GM19395 (cell line): ENCODE data around the gene ABLIM2.

Experiments used
- ATAC-seq: cut with Tn5 transposase; IDR thresholded peaks from one replicate; pipeline ENCODE4 v1.9.1; 2021; ENCODE audit warnings: mild to moderate bottlenecking, moderate library complexity; ENCODE audit not compliant: unreplicated experiment

The ABLIM2 gene

DNA sequence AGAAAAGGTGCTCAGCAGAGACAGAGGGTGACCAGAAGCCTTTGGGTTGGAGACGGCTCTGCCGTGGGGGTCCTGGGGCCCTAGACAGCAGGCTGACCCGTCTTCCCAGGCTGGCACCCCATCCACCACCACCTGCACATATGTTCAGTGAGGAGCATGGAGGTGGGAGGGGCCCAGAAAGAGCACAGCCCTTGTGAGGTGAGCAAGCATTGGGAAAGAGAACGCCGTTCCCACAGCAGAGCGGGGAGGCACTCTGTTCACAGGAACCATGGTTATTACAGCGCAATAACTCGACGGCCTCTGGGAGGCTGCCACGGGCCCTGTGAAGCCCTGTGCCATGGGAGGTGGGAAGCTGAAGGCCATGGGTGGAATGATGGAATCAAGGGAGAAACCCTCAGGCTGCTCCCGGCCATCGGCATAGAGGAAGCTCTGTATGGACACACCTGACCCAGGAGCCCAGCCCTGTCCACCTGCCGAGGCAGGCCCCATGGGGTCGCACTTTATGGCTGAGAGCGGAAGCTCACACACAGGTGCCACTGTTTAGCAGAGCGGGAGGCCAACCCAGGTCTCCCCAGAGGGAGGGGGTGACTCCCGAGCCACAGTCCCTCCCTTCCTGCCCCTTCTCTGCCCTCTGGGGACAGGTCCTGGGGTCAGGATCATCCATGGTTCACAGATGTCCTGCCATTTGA, 125.4 kb downstream of the ABLIM2 start:
- ATAC-seq = no peak

DNA sequence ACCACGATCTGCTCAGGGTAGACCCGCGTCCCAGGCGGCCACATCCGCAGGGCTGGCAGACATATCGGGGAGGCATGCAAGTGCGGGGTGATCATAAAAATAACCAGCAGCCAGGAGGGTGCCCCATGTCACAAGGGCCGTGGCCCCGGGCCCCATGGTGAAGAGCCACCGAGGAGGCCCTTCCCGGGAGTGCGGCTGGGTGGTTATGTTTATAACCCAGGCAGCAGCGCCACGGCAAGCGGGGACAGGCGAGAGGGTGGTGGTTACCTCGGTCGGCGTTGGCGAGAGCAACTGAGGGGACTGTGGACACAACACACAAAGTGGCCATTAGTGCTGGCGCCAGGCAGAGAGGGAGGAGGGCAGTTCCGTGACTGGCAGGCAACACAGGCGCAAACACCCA, 126.2 kb downstream of the ABLIM2 start:
- no peak for ATAC-seq

DNA sequence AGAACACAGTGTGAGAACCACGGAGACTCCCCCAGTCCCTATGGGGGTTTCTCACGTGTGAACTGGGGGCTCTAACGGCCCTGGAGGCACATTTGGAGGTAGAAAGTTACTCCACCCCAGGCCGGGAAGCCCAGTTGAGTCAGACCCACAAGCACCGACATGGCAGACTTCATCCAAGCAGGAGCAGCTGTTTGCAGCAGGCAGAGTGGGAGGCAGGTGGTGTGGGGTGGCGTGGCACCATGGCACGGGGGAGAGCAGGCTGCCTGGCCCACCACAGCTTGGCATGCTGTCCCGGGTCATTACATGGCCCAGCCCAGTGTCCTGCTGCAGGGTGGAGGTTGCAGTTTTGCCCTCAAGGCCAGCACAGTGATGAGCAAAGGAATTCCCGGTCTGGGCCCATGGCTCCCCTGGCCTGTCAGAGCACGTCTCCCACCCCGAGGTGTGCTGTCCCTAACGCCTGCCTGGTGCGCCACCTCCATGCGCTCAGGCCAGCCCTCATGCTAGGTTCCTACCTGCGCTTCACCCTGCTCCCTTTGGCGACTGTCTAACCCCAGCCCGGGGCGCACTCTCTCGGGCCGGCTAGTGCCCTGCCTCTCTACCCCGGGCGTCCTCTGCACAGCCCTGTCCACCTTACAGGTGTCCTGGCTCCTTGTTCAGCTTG, 128.4 kb downstream of the ABLIM2 start:
- no peak for ATAC-seq

DNA sequence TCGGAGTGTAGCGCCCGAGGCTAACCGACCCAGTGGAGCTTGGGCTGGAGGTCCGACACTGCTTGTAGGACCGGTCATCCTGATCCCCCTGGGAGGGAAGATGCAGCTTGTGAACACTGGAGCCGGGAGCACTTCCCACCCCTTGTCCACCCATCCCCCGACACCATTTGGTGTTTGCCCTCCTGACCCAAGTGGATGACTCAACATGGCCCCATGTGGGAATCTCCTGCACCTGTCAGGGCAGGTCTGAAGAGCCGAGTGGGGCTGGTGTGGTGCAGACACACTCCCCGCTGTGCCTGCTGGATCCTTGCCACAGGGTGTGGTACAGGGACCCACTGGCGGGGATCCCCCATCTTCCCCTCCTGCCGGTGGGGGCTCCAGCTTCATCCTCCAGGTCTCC, 128.9 kb downstream of the ABLIM2 start:
- ATAC-seq = no peak

DNA sequence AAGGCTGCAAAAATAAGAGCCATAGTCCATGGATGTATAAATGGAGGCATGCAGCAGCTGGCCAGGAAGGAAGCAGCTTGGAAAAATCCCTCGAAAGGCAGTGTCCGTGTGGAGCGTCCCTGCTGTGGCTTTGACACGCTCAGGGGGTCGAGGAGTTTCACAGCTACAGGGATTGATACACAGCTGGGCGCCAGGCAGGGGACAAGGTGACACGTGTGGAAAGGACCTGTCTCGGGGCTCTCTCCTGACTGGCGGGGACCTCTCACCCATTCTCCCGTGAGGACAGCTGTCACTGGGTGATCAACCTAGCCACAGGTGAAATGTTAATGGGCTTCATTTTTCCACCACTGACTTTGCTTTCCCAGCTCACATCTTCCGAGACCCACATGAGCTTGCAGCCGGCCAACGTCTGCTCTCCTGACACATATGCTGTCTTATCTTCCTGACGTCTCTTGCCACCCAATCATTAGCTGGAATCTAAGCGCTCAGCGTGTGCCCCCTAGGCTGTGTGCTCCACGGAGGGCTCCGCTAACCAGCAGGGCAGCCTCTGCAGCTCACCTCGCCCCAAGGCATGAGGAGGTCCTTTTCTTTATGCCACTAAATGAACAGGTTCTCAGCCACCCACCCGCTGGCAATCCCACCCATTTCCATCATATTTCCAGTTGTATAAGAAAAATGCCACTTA, 129.6 kb downstream of the ABLIM2 start:
- ATAC-seq = no peak

DNA sequence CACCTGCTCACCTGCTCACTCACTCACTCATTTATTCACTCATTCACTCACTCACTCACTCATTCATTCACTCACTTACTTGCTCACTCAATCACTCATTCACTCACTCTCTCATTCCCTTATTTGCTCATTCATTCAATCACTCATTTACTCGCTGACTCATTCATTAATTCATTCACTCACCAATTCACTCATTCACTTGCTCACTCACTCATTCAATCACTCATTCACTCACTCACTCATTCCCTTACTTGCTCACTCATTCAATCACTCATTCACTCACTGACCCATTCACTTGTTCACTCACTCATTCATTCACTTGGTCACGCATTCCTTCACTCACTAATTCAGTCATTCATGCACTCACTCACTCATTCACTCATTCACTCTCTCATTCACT, 130.2 kb downstream of the ABLIM2 start:
- no peak for ATAC-seq

DNA sequence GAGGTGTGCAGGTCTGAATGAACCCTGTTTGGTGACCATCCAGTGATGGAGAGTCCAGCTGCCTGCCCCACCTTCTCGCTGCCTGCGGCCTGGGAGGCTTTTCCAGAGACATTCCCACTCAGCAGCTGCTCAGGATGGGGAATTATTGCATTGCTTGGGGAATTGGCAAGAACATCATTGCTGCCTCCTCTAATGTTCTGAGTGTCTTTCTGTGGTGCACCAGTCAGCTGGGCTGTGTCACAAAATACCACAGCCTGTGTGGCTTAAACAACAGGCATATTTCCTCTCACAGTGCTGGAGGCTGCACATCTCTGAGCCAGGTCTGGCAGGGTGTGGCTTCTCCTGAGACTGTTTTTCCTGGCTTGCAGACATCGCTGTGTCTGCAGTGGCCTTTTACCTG, 132.2 kb downstream of the ABLIM2 start:
- no peak for ATAC-seq

DNA sequence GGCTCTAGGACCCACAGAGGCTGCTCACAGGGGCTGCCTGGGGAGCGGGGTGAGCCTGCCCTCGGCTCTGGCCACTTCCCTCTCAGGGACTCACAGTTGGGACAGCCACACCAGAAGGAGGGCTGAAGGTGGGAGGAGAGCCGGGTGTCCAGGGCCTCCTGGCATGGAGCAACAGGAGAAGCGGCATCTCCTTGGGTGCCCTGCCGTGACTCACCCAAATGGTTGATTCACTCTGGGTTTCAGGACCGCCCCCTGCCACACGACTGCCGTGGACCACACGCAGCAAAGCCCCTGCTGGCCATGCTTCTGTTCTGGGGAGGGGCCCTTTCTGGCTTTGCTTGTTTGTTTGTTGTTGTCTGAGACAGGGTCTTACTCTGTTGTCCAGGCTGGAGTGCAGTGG, 132.9 kb downstream of the ABLIM2 start:
- no peak for ATAC-seq

DNA sequence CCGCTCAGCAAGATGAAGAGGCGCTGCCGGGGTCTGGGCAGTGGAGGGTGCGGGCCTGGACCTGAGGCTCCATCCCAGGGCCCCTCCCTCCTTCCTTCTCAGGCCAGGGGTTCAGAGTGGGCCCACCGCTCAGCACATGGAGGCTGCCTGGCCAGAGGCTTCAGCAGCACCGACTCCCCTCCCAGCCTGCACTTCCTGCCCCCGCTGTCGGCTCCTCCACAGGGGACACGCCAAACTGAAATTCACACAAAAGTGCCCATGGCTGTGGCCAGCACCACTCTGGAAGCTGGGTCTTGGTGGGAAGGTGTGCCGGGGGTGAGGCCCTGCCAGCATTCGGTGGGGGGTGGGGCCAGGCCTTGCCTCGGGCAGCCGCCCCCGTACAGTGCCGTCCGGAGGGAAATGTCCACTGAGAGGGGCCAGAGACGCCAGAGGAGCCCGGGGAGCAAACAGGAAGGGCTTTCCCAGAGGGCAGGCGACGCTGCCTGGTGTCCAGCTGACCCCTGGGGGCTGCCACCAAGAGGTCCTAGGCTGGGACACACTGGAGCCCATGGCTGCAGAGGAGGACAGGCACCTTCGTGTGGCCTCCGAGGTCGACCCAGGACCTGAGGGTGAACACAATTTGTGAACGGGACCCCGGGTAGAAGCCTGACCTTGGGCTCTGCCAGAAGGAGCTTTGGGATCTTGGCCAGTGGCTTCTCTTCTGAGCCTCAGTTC, 134.4 kb downstream of the ABLIM2 start:
- no peak for ATAC-seq

DNA sequence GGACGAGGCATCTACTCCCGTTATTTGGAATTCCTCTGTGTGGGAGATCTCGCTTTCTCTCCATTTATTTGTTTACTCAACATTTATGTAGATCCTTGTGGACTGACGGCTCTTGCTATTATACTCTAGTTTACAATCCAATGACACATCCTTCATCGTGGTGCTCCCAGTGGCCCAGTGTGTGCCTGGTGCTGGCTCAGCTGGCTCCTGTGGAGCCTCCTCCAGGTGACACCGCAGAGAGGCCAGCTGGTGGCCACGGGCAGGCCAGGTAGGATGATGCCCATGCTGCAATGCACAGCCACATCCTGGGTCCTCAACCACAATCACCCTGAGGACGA, 134.9 kb downstream of the ABLIM2 start:
- ATAC-seq = no peak

DNA sequence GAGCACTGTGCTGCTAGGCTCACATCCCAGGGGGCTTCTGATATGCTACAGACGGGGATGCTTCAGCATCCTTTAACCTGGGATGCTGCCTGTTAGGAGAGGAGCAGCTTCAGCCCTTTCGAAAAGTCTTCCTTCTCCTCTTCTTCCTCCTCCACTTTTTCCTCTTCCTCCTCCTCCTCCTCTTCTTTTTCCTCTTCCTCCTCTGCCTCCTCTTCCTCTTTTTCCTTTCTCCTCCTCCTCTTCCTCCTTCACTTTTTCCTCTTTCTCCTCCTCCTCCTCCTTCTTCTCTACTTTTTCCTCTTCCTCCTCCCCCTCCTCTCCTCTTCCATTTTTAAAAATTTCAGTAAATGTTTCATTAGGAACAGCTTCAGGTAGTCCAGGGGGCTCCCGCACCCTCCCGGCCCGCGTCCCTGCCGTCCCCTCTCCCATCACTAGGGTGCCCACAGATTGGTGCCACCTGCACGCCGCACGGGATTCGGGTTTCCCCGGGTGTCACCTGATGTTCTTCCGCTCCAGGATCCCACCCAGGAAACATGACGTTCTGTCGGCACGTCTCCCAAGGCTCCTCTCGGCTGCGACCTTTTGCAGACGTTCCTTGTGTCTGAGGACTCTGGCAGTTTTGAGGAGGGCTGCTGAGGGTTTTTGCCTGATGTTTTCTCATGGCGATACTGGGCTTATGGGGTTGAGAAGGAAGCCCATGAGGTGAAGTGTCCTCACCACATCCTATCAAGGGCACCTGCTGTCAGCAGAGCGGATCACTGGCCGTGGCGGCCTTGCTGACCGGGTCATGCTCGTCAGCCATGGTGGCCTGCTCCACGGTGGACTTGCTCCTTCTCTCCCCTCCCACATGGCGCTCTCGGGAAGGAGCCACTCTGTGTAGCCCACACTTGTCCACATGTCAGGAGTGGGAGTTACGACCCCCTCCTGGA, 135.6 kb downstream of the ABLIM2 start:
- ATAC-seq = no peak

DNA sequence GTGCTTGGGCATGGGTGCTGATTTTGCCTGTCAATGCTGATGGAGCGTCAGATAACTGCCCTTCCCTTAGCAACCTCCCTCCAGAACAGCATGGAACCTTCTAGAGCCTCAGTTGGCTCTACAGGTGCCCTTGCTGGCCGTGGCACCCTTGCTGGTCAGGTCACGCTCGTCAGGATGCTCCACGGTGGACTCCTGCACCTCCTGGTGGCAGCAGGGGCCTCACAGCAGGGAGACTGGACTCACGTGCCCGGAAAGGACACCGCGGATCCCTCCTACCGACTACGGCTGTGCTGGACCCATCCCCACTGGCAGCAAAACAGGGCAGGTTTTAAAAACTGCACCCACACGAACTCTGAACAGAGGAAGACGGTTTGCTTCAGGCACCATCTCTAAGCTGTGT, 136.8 kb downstream of the ABLIM2 start:
- no peak for ATAC-seq

DNA sequence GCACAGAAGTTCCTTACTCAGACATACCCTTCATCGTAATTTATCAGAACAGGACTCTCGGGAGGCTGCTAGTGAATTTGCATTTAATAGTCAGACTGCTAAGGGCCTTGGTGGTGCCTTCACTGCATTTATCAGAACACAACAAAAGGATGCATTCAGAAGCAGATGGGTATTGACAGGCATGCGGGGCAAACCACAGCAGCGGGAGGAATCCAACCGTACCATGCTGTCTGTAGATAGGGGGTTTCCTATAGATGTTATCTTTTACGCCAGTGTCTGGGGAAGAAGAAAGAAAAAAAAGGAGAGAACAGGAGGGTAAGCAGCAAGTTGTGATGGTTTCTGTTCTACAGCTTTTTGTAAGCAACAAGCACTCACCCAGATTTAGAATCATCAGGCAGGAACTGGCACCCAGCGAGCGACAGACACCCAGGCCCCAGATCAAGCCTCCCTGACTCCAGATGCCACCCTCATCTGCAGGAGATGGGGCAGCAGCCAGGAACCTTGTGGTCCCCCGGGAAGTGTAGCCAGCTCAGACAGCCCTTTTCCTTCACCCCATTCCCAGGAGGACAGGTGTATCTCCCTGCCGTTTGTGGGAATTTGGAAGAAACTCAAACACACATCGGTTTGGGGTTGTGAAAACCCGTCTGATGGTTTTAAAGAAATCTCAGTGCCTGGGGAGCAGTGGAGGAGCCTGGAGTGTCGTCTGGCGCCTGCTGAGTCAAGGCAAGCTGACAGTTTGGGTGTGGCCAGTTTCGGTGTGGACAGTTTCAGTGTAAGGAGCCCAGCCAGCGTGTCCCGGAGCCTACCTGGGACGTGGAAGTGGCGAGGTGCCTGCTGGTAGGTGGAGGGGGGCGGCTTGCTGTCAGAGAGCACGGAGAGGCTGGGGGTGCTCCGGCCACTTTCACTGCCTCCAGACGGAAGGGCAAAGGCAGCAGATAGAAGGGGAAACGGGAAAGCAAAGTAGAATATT, 138.9 kb downstream of the ABLIM2 start:
- no peak for ATAC-seq

DNA sequence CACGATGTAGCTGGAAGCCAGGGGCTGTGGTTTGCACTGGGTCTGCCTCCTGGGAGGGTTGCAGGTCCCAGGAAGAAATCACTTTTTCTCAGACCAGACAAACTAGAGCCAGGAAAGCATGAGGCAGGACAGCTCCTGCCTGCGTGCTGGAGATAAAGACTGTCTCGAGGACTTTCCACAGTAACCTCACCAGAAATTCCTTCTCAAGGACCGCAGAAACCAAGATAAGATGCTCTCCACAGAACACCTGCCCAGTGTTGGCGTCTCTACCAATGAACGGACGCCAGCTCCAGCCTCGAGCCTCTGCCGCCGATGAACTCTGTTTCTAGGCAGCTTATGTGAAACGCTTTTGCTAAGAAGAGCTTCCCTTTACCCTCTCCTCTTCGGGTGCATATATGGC, 142.1 kb downstream of the ABLIM2 start:
- ATAC-seq = no peak

DNA sequence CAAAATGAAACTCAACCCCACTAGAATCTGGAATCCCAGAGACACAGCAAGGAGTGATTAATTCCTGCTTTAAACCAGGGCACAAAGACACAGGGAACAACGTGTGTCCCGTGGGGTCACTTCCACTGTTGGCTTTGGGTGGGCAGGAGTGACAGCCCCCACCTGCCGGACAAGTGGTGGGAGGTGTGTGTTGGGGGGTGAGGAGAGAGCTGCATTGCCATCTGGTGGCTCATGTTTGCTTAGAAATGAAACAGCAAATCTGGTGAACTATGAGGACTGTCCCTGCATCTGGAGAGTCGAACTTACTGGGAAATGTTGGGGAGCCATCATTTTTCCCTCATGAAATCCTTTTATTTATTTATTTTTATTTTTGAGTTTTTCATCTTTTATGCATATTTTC, 143.1 kb downstream of the ABLIM2 start:
- ATAC-seq = no peak

DNA sequence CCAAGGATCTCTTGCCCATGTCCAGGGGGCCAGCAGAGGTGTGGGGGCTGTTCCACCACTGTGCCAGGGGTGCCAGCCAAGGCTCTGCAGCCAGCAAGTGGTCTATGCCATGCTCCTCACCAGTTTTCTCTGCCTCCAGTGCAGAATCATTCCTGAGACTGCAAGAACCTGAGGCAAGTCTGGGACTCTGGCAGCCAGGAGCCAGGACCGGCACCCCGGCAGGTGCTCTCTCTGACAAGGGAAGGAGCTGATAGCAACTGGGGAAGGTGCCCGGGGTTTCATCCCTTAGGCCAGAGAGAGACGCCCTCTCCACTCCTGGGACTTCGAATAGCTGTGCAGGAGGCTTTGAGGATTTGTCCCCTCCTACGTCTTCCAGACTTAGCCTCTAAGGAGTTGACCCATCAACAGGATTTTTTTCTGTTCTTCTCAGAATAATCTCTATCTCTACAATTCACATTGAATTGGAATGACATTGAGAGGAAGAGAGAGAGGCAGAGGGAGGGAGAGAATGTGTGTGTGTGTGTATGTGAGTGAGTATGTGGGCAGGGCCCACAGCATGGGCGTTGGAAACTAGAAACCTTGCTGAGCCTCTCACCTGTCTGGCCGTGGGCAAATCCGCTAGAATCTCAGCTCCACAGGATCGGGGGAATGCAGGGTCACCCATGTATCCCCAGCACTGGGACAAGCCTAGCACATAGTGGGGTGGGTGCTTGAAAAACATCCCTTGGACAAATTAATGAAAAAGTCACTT, 144.5 kb downstream of the ABLIM2 start:
- no peak for ATAC-seq

DNA sequence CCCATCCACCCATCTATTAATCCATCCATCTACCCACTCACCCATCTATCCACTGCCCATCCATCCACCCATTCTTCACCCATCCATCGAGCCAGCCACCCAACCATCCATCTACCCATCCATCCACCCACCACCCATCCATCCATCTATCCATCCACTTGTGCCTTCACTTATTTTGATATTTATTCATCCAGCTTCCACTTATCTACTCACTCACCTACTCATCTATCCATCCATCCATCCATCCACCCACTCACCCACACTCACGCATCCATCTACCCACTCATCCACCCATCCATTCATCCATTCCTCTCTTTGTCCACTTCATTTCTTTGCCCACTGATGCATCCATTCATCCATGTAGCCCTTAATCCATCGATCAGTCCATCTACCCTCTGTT, 146.1 kb downstream of the ABLIM2 start:
- no peak for ATAC-seq

DNA sequence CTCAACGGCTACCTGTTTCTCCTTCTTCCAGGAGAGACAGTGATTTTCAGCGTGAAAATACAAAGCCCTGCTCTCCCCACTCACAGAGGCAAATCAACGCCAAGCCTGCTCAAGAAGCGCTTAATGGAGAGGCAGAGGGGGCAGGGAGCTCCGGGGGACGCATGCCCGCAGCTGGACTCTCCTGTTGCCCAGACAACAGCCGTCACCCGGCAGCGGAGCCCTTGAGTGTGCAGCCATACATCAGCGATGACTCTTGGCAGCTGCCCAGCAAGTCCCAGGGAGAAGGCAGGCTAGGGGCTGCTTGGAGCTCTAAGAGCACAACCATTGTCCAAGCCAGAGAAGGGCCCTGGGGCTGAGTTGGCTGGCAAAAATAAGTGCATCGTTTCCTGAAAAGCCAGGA, 148.0 kb downstream of the ABLIM2 start:
- no peak for ATAC-seq
